Sigmoid colon (tissue), 4 donors: Measurements from ENCODE around the gene FAM163B.

Experiments
- EP300 ChIP-seq, 4 donors: sonication (generic); formaldehyde crosslinking; IDR thresholded peaks; one replicate each; pipeline ENCODE4 v1.6.1; 2017; ENCODE audit warnings: antibody characterized with exemption in 4 of 4
- POLR2A ChIP-seq, 2 donors: fragments of 450-650 bp; IDR thresholded peaks; one replicate each; pipeline ENCODE4 v1.6.1; 2016; ENCODE audit warnings: antibody characterized with exemption in 2 of 2, mild to moderate bottlenecking in 2 of 2, moderate library complexity in 2 of 2
- TF ChIP-seq, protein P1 (sequence below), 4 experiments: fragments of 450-650 bp in 3 of 4; fragments of 200-600 bp in 1 of 4; IDR thresholded peaks; one replicate each; pipeline ENCODE4 v1.5.1; 2016 to 2019; ENCODE audit warnings: antibody characterized with exemption in 4 of 4, mild to moderate bottlenecking in 3 of 4, moderate library complexity in 2 of 4

- TF ChIP-seq, protein P1, sequence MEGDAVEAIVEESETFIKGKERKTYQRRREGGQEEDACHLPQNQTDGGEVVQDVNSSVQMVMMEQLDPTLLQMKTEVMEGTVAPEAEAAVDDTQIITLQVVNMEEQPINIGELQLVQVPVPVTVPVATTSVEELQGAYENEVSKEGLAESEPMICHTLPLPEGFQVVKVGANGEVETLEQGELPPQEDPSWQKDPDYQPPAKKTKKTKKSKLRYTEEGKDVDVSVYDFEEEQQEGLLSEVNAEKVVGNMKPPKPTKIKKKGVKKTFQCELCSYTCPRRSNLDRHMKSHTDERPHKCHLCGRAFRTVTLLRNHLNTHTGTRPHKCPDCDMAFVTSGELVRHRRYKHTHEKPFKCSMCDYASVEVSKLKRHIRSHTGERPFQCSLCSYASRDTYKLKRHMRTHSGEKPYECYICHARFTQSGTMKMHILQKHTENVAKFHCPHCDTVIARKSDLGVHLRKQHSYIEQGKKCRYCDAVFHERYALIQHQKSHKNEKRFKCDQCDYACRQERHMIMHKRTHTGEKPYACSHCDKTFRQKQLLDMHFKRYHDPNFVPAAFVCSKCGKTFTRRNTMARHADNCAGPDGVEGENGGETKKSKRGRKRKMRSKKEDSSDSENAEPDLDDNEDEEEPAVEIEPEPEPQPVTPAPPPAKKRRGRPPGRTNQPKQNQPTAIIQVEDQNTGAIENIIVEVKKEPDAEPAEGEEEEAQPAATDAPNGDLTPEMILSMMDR (IDR thresholded peaks at IDR 0.05): no peak
- TF ChIP-seq POLR2A (IDR thresholded peaks at IDR 0.05): no peak
- no peak for TF ChIP-seq EP300 (IDR thresholded peaks at IDR 0.05)
These were observed 18.8 kb downstream of the FAM163B start for GRCh38 chr9:133590231-133590855.
